K562 (cell line): ENCODE measurements around the gene TCEA3. TPM values are rescaled to one million over a fixed set of nuclear protein-coding genes. Genes with fewer than 3 reads are reported as not detected.

Source experiments
- ATAC-seq: fragments of 200-7000 bp; cut with Tn5 transposase; 3 replicates; pipeline ENCODE4 v1.9.1; 2020; ENCODE audit warnings: moderate library complexity
- BruUV-seq: library from RNA; stranded (reverse); fragments of 400-500 nt; replicated peaks from 2 replicates; lab custom pipeline; 2021; lab: Mats Ljungman, UMichigan
- CTCF ChIA-PET: fragments of 300-600 bp; formaldehyde crosslinking; extraction: SDS; loops from one replicate; lab custom pipeline; 2021; ENCODE audit warnings: low intra/inter-chr PET ratio; lab: Yijun Ruan, JAX
- POLR2A ChIA-PET: fragments of 300-600, 350-650 bp; sonication (Branson Sonifier 250); formaldehyde crosslinking; extraction: SDS; loops from one replicate; lab custom pipeline; 2021; ENCODE audit warnings: antibody characterized with exemption, inconsistent platforms; lab: Yijun Ruan, JAX
- DNase-seq, 4 experiments: peaks; one replicate each; pipeline versions ENCODE4 v3.0.0 to v3.0.0-alpha.2; 2011 to 2018; ENCODE audit warnings: low spot score in 3 of 4, mixed read lengths in 3 of 4; ENCODE audit errors: extremely low read depth in 1 of 4
- FAIRE-seq: peaks from 2 replicates; lab custom pipeline; 2011; peaks lifted over from hg19 to GRCh38; lab: Jason Lieb, UNC
- H2AFZ ChIP-seq: 2 replicates; pipeline ENCODE4 v1.6.0; 2011; ENCODE audit warnings: low read depth, low read length, control low read depth, inconsistent platforms
- H3K27ac ChIP-seq: fragments of 200-600 bp; 3 replicates; pipeline ENCODE4 v1.8.0; 2011; ENCODE audit warnings: low read depth, mild to moderate bottlenecking, control low read depth, inconsistent platforms, low read length, moderate library complexity, mixed read lengths; ENCODE audit errors: extremely low read depth
- H3K27me3 ChIP-seq, 2 experiments: fragments of 300-600 bp in 1 of 2; 2 replicates in 1 of 2; 3 replicates in 1 of 2; pipeline versions ENCODE4 v1.6.0 to v1.8.0; 2011; ENCODE audit warnings: inconsistent platforms in 2 of 2, low read length in 2 of 2, mild to moderate bottlenecking in 1 of 2, mixed read lengths in 1 of 2, moderate library complexity in 1 of 2; ENCODE audit not compliant: control insufficient read depth in 2 of 2, insufficient read depth in 2 of 2
- H3K36me3 ChIP-seq: fragments of 300-600 bp; 3 replicates; pipeline ENCODE4 v1.8.0; 2011; ENCODE audit warnings: mild to moderate bottlenecking, low read length, inconsistent platforms; ENCODE audit not compliant: control insufficient read depth, insufficient read depth
- H3K4me1 ChIP-seq, 2 experiments: fragments of 200-600 bp in 1 of 2; replicated peaks in 1 of 2; 2 replicates in 1 of 2; 3 replicates in 1 of 2; pipeline versions ENCODE4 v1.5.1 to v1.8.0; 2011; ENCODE audit warnings: inconsistent platforms in 2 of 2, low read length in 2 of 2, mild to moderate bottlenecking in 1 of 2, mixed read lengths in 1 of 2, moderate library complexity in 1 of 2; ENCODE audit not compliant: control insufficient read depth in 2 of 2, insufficient read depth in 2 of 2
- H3K4me2 ChIP-seq: 2 replicates; pipeline ENCODE4 v1.6.1; 2011; ENCODE audit warnings: low read length, control low read depth, inconsistent platforms, mixed read lengths; ENCODE audit not compliant: insufficient read depth
- H3K4me3 ChIP-seq: fragments of 200-600 bp; sonication (generic), shearing (Covaris generic); 2 replicates; pipeline ENCODE4 v1.5.1; 2016; ENCODE audit warnings: control low read depth, inconsistent platforms
- H3K79me2 ChIP-seq: fragments of 200-600 bp; 3 replicates; pipeline ENCODE4 v1.8.0; 2011; ENCODE audit warnings: low read length, inconsistent platforms; ENCODE audit not compliant: control insufficient read depth, insufficient read depth
- H3K9ac ChIP-seq, 2 experiments: 2 replicates each; pipeline versions ENCODE4 v1.6.0 to v1.6.1; 2011; ENCODE audit warnings: low read depth in 2 of 2, low read length in 2 of 2, control low read depth in 1 of 2, inconsistent platforms in 1 of 2, mild to moderate bottlenecking in 1 of 2, mixed read lengths in 1 of 2; ENCODE audit not compliant: insufficient read depth in 1 of 2
- H3K9me1 ChIP-seq: one replicate; pipeline ENCODE4 v1.6.0; 2011; ENCODE audit warnings: inconsistent platforms, mild to moderate bottlenecking, low read length, moderate library complexity; ENCODE audit not compliant: control insufficient read depth, insufficient read depth
- H3K9me3 ChIP-seq: replicated peaks from 2 replicates; pipeline ENCODE4 v1.5.1; 2011; ENCODE audit warnings: low read depth, low read length, inconsistent platforms; ENCODE audit not compliant: control insufficient read depth, insufficient read depth
- H4K20me1 ChIP-seq: replicated peaks from 2 replicates; pipeline ENCODE4 v1.6.1; 2011; ENCODE audit warnings: low read length, inconsistent platforms, mixed read lengths; ENCODE audit not compliant: control insufficient read depth, insufficient read depth
- CTBP1 ChIP-seq: fragments of 450-650 bp; IDR thresholded peaks from 2 replicates; pipeline ENCODE4 v1.6.1; 2016; ENCODE audit warnings: borderline replicate concordance
- FOXA3 ChIP-seq, 2 experiments: fragments of 450-650 bp in 1 of 2; sonication (generic) in 1 of 2; formaldehyde crosslinking; IDR thresholded peaks in 1 of 2; conservative IDR thresholded peaks in 1 of 2; 2 replicates each; pipeline versions ENCODE4 v1.4.0 to v1.8.0; 2020 to 2022; ENCODE audit warnings: mild to moderate bottlenecking in 2 of 2, missing genetic modification reagents in 1 of 2
- GATA2 ChIP-seq: sonication (generic); formaldehyde crosslinking; IDR thresholded peaks from 2 replicates; pipeline ENCODE4 v1.4.0; 2020; ENCODE audit warnings: mild to moderate bottlenecking, missing genetic modification reagents
- NFIC ChIP-seq: fragments of 450-650 bp; IDR thresholded peaks from 2 replicates; pipeline ENCODE4 v1.6.1; 2017; ENCODE audit warnings: mild to moderate bottlenecking, inconsistent platforms
- SP1 ChIP-seq: sonication (generic); formaldehyde crosslinking; IDR thresholded peaks from 2 replicates; pipeline ENCODE4 v1.8.1; 2022; ENCODE audit warnings: mild to moderate bottlenecking, missing genetic modification reagents
- WGBS: fragments of 100-300 bp; shearing (Covaris generic); methylation state at CpG from one replicate; pipeline ENCODE4 v1.1.6; 2016; ENCODE audit warnings: low coverage, mixed read lengths; ENCODE audit not compliant: insufficient coverage; ENCODE audit errors: missing lambda C conversion rate; 5-methylcytosine and 5-hydroxymethylcytosine counted together
- in situ Hi-C: fragments of 300-500 bp; cut with MboI; formaldehyde crosslinking; loops from 4 replicates; pipeline ENCODE4 v1.15.0; 2018; ENCODE audit warnings: inconsistent platforms, mixed read lengths
- intact Hi-C: fragments of 100-400 bp; cut with micrococcal nuclease; formaldehyde crosslinking; loops from 2 replicates; pipeline ENCODE4 v1.14.2; 2022
- polyA plus RNA-seq, 8 experiments: library from polyadenylated mRNA; depleted of rRNA in 4 of 8; stranded (reverse) in 5 of 8; unstranded in 3 of 8; fragments of >200 nt; fragmentation: Nextera tagmentation in 2 of 8; fragmentation: Illumina TruSeq in 1 of 8; extraction: Ambion mirVana in 2 of 8; extraction: Trizol in 1 of 8; gene quantifications; 2 replicates each; pipeline versions ENCODE4 v1.2.1 to v1.2.3, GENCODE V29; 2011 to 2014; ENCODE audit warnings: inconsistent platforms in 1 of 8, missing spikeins in 1 of 8
- total RNA-seq, 7 experiments: library from RNA; depleted of rRNA in 6 of 7; stranded (reverse); fragments of >200 nt in 6 of 7; fragmentation: Illumina TruSeq in 2 of 7; extraction: Trizol in 2 of 7; gene quantifications; 2 replicates each; pipeline versions ENCODE4 v1.2.1 to v1.2.3, GENCODE V29; 2011 to 2021; ENCODE audit warnings: low replicate concordance in 1 of 7
- TF ChIP-seq, protein P1 (sequence below): fragments of 450-650 bp; IDR thresholded peaks from 2 replicates; pipeline ENCODE4 v1.6.1; 2016; ENCODE audit warnings: borderline replicate concordance
- TF ChIP-seq, protein P2 (sequence below): sonication (generic); formaldehyde crosslinking; IDR thresholded peaks from 2 replicates; pipeline ENCODE4 v1.8.0; 2022; ENCODE audit warnings: missing genetic modification reagents, mild to moderate bottlenecking, borderline replicate concordance

Gene TCEA3
- total and polyA plus RNA-seq, 9 of the 15 experiments (the other 6 are each of a cell fraction or from before 2014, with no cell fraction given) = 0.03 to 0.55 (median 0.36) TPM

GRCh38 chr1:23452011-23452411, 27.5 kb upstream of the TCEA3 start:
- WGBS = 23% methylated on average over 5 of the region's 5 CpGs
- H3K36me3 ChIP-seq = peaks cover 17% of the 10 kb centered on the region; the same call in 2 of the 3 replicates
- no peak overlapping the region for H3K4me2 ChIP-seq
- H3K9me3 ChIP-seq = no peaks in the 10 kb centered on the region
- no peaks in the 10 kb centered on the region for H3K79me2 ChIP-seq
- 0 out of 2 replicates have a peak, but pooled peaks have one; percentile 29 for TF ChIP-seq GATA2 (CRISPR knock-in tag)
- TF ChIP-seq SP1 = no peak
- peak; percentile 77 for TF ChIP-seq NFIC
- DNase-seq (no peak), FAIRE-seq (no peak), ATAC-seq (peak; percentile 47)
- POLR2A ChIA-PET = interaction anchor here (0.6 to 1.8 kb wide), 7 partner anchors 9 to 107 kb away, joined by 3 to 7 read pairs (median 4); no protein-coding TSS in a partner anchor
- H3K4me1 ChIP-seq = peaks cover 3 to 10% of the 10 kb centered on the region in 2 experiments; a peak in 4 of 5 replicates
- CTCF ChIA-PET = no interaction called here
- no peaks in the 10 kb centered on the region for H3K9me1 ChIP-seq
- H3K4me3 ChIP-seq = no peak overlapping the region
- no peak overlapping the region for H3K27ac ChIP-seq
- no TSS peak for BruUV-seq
- no peak overlapping the region for H2AFZ ChIP-seq
- intact Hi-C loops (no loop called here), in situ Hi-C loops (no loop called here)
- H3K9ac ChIP-seq = peak overlapping the region in 1 of 2 experiments; percentile 82; a peak in 2 of 4 replicates
- H3K27me3 ChIP-seq = no peaks in the 10 kb centered on the region
- no peaks in the 10 kb centered on the region for H4K20me1 ChIP-seq

DNA sequence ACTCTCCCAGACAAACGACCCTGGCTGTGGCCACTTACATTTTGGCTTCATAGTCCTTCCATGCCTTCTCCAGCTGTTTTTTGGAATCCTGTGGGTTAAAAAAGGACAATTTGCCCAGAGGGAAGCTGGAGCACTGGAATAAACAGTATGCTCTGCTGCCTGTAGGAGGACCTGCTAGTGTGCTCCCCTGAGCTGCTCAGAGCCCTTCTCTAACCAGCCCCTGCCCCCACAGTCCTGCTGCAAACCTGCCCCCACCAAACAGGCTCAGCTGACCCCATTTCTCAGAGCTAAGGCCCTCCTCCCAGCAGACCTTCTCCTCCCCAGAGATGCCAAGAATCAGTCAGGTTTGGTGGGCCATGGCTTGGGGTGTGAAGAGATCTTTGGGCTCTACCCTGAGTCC, 26.9 kb upstream of the TCEA3 start:
- no peaks in the 10 kb centered on the region for H3K9me1 ChIP-seq
- no peak overlapping the region for H3K4me3 ChIP-seq
- peaks cover 3 to 10% of the 10 kb centered on the region in 2 experiments; a peak in 4 of 5 replicates for H3K4me1 ChIP-seq
- H3K79me2 ChIP-seq = no peaks in the 10 kb centered on the region
- in situ Hi-C loops = no loop called here
- CTCF ChIA-PET = no interaction called here
- no peak overlapping the region for H3K4me2 ChIP-seq
- H4K20me1 ChIP-seq = no peaks in the 10 kb centered on the region
- TF ChIP-seq, protein P1, sequence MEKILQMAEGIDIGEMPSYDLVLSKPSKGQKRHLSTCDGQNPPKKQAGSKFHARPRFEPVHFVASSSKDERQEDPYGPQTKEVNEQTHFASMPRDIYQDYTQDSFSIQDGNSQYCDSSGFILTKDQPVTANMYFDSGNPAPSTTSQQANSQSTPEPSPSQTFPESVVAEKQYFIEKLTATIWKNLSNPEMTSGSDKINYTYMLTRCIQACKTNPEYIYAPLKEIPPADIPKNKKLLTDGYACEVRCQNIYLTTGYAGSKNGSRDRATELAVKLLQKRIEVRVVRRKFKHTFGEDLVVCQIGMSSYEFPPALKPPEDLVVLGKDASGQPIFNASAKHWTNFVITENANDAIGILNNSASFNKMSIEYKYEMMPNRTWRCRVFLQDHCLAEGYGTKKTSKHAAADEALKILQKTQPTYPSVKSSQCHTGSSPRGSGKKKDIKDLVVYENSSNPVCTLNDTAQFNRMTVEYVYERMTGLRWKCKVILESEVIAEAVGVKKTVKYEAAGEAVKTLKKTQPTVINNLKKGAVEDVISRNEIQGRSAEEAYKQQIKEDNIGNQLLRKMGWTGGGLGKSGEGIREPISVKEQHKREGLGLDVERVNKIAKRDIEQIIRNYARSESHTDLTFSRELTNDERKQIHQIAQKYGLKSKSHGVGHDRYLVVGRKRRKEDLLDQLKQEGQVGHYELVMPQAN = no peak
- TF ChIP-seq, protein P2, sequence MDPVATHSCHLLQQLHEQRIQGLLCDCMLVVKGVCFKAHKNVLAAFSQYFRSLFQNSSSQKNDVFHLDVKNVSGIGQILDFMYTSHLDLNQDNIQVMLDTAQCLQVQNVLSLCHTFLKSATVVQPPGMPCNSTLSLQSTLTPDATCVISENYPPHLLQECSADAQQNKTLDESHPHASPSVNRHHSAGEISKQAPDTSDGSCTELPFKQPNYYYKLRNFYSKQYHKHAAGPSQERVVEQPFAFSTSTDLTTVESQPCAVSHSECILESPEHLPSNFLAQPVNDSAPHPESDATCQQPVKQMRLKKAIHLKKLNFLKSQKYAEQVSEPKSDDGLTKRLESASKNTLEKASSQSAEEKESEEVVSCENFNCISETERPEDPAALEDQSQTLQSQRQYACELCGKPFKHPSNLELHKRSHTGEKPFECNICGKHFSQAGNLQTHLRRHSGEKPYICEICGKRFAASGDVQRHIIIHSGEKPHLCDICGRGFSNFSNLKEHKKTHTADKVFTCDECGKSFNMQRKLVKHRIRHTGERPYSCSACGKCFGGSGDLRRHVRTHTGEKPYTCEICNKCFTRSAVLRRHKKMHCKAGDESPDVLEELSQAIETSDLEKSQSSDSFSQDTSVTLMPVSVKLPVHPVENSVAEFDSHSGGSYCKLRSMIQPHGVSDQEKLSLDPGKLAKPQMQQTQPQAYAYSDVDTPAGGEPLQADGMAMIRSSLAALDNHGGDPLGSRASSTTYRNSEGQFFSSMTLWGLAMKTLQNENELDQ (CRISPR knock-in tag) = no peak
- TF ChIP-seq CTBP1 = no peak
- TF ChIP-seq FOXA3 (CRISPR knock-in tag; conservative IDR thresholded peaks at IDR 0.05 in 1 of 2, IDR thresholded peaks at IDR 0.05 in 1 of 2) = no peak
- no TSS peak for BruUV-seq
- ATAC-seq = peak; percentile 63
- H2AFZ ChIP-seq = no peak overlapping the region
- FAIRE-seq = no peak
- intact Hi-C loops = no loop called here
- H3K36me3 ChIP-seq = peaks cover 17% of the 10 kb centered on the region; the same call in 2 of the 3 replicates
- H3K9me3 ChIP-seq = no peaks in the 10 kb centered on the region
- WGBS = 25% methylated on average over 1 of the region's 1 CpG
- POLR2A ChIA-PET = interaction anchor here (0.8 to 1.8 kb wide), 6 partner anchors 9 to 34 kb away, joined by 3 to 7 read pairs (median 4); no protein-coding TSS in a partner anchor
- H3K9ac ChIP-seq = peak overlapping the region in 1 of 2 experiments; percentile 6; a peak in 1 of 4 replicates
- H3K27ac ChIP-seq = no peak overlapping the region
- DNase-seq = no peak
- no peaks in the 10 kb centered on the region for H3K27me3 ChIP-seq
